Adipose tissue (tissue), 3 donors: ENCODE results near the gene RABL6. TPM values are rescaled to one million over a fixed set of nuclear protein-coding genes. Genes with fewer than 3 reads are reported as not detected.
"Not testable (repeated sequence)": the region's sequence is repeated elsewhere in the genome, so short reads cannot be mapped to it uniquely, and the experiment has no call there.

Experiments
- H3K27ac ChIP-seq: one replicate; pipeline ENCODE4 v1.5.1; 2013; ENCODE audit warnings: low read depth, low read length
- WGBS, 3 donors: extraction: QIAGEN DNeasy Blood & Tissue Kit; methylation state at CpG; one replicate each; pipeline ENCODE4 v1.1.7; 2013; 5-methylcytosine and 5-hydroxymethylcytosine counted together
- polyA plus RNA-seq, 3 donors: library from polyadenylated mRNA; stranded (reverse); fragments of 200-250 nt; gene quantifications; one replicate each; pipeline ENCODE4 v1.2.3, GENCODE V29; 2013
- donor health status: healthy with polysubstance abuse.
- donor health status: Bipolar disorder and iron deficiency.
- donor health status: healthy.

The RABL6 gene
- polyA plus RNA-seq, 3 donors = 51.5 to 55.7 (median 54.4) TPM

DNA sequence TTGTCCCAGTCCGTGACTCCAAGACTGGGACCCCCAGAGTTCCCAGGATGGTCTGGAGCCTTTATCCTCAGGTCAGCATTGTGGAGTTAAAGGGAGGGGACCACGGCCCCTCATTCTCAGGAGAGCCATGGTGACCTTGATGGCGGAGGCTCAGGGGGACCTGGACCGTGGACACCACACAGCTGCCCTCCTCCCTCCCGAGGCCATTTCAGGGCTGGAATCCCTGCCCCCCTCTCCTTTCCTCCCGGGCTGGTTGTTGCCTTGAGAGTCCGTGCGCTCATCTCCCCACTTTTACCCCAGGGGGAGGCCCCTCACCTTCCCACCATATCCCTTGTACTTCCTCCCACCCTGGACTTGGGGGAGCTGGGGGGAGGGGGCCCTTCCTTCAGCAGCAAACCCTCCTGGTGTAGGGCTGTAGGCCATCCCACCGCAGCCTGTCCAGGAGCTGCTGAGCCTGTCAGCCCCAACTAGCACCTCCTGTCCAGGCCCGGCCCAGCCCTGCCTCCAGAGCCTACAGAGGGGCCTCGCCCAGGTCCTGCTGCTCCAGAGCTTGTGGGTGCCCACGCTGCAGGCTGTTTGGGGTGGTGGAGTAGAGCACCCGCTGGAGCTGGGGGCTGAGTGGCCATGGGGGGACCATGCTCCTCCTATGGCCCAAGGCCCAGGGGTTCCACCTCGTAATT lies 20.2 kb downstream of the RABL6 start:
- WGBS, 3 donors = 61 to 93% (median 92%) methylated on average over 14 of the region's 14 CpGs

DNA sequence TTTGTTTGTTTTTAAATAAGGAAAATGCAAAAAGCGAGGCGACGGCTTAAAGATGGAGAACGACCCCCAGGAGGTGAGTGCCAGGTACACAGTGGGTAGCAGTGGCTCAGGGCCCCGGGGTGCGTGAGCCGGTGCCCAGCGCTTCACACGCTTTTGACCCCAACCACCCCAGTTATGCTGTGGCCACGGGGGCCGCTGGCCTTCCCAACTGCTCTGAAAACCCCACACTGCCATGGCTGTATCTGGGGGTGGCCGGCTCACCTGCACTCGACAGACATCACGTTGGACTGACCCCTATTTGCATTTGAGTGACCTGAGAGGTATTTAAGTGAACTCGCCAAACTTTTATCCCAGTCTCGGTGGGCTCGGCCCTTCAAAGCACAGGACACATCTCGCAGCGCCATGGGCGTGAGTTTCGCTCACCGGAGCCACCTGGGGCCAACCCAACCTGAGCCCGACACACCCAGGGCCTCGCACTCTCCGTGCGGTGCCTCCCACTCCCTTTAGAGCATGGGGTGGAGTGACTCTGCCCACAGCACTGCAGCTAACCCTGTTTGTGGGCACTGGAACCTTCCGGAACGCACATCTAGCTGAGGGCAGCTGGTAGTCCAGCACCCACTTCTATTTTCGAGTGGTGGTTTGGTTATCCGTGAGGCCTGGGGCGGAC lies 20.9 kb downstream of the RABL6 start:
- 92 to 95% (median 95%) methylated on average over 31 of the region's 31 CpGs for WGBS, 3 donors
- no peak overlapping the region for H3K27ac ChIP-seq

More for the DNA sequence above, 20.2 kb downstream of the RABL6 start:
- H3K27ac ChIP-seq = no peak overlapping the region

DNA sequence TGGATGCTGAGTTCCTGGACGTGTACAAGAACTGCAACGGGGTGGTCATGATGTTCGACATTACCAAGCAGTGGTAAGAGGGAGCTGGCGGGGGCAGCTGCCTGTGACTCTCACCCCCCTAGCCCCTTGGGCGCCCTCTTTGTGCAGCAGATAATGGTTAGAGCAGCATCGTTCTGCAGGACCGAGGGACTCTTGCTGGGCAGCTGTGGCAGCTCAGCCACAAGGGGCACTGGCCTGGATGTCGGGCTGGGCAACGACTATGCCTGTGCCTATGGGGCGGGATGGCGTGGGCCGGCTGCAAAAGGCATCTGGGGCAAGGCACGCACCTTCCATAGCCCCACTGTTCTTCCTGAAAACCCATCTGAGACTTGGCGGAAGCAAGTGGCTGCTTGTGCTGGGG lies 21.7 kb downstream of the RABL6 start:
- 92 to 95% (median 94%) methylated on average over 14 of the region's 14 CpGs for WGBS, 3 donors
- H3K27ac ChIP-seq = no peak overlapping the region

DNA sequence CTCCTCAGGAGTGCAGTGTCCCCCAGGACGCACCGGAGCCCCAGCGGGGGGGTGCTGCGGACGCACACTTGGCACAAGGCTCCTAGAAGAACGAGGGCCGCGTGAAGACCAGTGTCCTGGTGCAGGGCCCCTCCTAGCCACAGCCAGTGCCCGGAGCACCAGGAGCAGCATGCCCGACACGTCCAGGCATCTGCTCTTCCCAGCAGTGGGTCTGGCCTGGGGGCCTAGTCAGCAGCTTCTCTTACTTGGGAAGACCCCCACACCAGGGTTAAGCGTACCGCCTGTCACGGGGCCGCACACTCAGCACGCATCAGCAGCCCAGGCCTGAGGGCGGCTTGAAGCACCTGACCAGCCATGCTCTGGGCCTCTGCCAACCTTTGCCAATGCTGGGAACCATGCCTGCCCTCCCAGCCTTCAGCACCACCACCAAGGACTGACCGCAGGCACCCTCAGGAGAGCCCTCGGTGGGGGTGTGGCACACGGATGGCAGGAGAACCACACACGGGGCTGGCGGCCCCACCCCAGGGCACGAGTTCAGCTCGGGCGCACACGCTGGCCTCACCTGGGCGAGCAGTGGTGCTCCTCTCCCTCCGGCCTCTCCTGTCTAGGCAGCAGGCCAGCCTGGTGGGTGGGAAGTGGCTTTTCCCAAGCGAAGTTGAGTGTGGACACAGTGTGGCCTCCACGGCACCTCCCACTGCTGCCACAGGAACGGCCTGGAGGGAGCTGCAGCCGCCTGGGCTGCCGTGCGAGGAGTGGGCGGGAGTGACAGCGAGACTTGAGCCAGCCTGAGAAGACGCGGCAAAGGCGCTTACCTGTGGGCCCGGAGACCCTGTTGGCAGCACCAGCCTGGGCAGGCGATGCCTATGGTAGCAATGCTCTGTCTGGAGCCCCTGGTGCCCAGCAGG lies 22.5 kb downstream of the RABL6 start:
- WGBS, 3 donors = 89 to 92% (median 90%) methylated on average over 41 of the region's 41 CpGs
- no peak overlapping the region for H3K27ac ChIP-seq

DNA sequence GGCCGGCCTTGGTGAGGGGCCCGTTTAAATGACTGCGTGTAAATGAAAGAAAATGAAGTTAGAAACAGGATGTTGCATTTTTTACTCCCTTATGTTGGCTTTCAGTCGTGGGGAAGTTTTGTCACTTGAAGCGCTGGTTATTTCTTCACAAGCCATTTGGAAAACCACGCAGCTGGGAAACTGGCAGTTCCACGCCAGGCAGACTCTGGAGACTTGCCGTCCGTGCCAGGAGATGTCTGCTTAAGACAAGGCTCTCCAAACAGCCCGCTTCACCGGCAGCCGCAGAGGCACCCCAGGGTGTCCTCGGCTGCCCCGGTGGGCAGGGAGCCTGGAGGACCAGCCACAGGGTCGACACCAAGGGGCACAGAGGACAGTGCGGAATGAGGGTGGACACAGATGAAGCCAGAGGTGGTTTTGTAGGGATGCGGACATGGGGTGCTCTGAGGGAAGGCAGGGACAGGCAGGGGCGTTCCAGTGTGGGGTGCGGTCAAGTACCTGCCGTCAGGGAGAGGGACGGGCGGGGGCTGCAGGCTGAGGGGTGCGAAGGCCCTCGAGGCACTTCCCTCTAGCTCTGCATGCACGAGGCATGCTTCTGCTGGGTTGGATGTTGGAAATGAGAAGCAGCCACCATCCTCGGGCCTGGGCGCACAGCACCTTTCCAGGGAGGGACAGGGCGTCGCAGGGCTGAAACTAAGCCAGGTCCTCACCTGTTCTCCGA lies 23.4 kb downstream of the RABL6 start:
- no peak overlapping the region for H3K27ac ChIP-seq
- 82 to 93% (median 82%) methylated on average over 30 of the region's 30 CpGs for WGBS, 3 donors

DNA sequence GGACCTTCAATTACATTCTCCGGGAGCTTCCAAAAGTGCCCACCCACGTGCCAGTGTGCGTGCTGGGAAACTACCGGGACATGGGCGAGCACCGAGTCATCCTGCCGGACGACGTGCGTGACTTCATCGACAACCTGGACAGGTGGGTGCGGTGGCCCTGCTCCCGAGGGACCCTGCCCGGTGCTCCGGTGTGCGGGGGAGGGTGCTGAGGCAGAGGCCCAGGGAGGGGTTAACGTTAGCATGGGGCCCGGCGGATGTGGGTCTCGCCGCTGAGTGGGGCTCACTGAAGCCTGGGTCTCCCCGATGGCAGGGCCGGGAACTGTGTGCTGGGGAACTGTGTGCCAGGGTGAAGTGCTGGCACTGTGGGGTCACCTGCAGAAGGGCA lies 24.0 kb downstream of the RABL6 start:
- WGBS, 3 donors = 89 to 92% (median 91%) methylated on average over 21 to 23 of the region's 23 CpGs
- H3K27ac ChIP-seq = no peak overlapping the region

DNA sequence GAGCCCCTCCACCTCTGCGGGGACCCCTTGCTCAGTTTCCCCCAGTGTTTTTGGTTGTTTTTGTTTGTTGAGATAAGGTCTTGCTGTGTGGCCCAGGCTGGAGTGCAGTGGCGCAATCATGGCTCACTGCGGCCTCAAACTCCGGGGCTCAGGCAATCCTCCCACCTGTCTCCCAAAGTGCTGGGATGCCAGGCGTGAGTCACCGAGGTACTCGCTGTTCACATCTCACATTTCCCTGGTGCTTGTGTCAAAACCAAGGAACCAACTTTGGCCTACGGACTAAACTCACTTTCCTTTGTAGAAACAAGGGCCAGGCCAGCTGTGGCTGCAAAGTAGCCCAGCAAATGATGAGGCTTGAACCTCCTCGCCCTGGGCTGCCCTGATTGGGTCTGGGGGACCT lies 24.8 kb downstream of the RABL6 start:
- H3K27ac ChIP-seq = no peak overlapping the region
- WGBS, 3 donors = 86 to 94% (median 91%) methylated on average over 9 of the region's 9 CpGs

DNA sequence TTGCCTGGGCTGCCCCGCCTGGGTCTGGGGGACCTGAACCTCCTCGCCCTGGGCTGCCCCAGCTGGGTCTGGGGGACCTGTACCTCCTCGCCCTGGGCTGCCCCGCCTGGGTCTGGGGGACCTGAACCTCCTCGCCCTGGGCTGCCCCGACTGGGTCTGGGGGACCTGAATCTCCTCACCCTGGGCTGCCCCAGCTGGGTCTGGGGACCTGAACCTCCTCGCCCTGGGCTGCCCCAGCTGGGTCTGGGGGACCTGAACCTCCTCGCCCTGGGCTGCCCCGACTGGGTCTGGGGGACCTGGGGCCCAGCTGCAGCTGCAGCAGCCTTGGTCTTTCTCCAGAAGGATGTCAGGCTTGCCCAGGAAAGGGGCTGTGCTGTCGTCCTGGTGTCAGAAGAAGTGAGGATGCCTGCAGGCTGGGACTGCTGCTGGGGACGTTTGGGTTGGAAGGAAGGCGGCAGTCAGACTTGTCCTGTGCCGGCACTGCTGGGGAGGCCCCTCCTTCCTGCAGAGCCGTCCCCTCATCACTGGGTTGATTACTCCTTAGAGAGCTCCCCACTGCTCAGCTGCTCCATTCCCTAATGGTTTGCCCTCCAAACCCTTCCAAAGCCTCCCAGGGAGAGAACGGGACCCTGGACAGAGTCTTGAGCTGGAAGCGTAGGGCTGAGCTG lies 25.8 kb downstream of the RABL6 start:
- WGBS, 3 donors = 86 to 90% (median 89%) methylated on average over 15 to 16 of the region's 16 CpGs
- H3K27ac ChIP-seq = not testable (repeated sequence)

DNA sequence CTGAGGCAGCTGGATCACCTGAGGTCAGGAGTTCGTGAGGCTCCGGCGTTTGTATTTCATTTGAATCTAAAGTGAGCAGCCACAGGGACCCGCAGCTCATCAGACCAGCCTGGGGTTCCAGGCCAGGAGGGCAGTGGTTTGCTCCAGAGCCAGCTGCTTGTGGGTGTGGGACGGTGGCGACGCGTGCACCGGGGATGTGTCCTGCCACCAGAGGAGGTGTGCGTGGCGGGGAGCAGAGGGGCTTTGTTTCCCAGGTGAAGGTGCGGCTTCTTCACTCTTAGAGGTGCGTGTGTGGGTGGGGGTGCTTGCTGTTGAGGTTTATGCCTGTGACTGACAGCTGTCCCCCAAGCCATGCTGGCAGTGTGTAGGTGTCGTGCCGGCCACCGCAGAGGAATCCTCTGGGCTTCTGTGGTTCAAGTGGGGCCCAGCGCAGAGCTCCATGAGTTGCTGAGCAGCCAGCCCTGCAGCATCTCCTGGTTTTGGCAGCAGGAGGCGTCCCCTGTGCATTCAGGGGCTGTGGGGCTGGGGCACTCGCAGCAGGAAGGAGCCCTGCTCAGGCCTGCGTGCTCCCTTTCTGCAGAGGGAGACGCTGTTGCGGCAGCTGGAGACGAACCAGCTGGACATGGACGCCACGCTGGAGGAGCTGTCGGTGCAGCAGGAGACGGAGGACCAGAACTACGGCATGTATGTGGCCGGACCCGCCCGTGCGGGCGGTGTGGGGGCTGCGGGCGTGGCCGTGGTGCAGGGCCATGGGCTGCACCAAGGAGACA lies 27.6 kb downstream of the RABL6 start:
- no peak overlapping the region for H3K27ac ChIP-seq
- 91 to 95% (median 93%) methylated on average over 36 of the region's 36 CpGs for WGBS, 3 donors

DNA sequence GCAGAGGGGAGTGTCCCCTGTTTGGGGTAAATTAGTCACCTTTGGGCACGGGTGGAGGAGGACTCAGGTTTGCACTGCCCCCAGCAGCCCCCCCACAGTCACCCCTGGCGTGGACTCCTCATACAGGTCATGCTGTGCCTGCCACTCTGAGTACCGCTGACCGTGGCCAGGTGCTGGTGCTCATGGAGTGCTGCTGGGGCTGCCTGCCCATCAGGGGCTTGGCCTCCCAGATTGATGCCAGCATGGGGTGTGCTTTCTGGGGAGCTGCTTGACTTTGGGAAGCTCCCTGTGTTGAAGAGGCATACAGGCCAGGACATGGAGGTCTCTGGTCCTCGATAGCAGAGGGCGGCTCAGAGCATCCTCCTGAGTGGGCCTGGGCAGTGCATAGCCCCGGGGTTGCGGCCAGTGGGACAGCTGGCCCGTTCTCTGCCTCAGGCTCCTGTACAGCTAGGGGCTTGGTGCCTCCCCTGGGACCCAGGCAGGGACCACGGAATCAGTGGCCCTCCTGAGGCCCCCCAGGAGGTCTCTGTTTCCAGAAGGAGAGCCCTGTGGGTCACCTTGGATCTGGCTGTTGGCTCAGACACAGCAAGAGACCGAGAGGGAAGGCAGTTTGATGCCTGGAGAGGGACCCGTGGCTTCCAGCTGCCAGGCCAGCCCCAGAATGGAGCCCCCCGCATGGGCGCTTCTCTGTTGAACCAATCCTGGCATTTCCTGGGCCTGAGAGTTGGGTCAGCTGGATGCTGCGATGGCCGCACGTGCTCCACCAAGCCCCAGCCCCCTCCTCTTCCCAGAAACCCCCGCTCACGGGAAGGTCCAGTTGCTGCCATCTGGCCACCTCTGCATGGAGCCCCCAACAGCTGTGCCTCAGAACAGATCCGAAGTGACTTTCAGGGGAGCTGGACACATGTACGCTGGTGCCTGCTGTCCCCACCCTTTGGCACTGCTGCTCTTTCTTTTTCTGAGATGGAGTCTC lies 28.5 kb downstream of the RABL6 start:
- WGBS, 3 donors = 89 to 92% (median 89%) methylated on average over 19 to 21 of the region's 21 CpGs
- no peak overlapping the region for H3K27ac ChIP-seq

DNA sequence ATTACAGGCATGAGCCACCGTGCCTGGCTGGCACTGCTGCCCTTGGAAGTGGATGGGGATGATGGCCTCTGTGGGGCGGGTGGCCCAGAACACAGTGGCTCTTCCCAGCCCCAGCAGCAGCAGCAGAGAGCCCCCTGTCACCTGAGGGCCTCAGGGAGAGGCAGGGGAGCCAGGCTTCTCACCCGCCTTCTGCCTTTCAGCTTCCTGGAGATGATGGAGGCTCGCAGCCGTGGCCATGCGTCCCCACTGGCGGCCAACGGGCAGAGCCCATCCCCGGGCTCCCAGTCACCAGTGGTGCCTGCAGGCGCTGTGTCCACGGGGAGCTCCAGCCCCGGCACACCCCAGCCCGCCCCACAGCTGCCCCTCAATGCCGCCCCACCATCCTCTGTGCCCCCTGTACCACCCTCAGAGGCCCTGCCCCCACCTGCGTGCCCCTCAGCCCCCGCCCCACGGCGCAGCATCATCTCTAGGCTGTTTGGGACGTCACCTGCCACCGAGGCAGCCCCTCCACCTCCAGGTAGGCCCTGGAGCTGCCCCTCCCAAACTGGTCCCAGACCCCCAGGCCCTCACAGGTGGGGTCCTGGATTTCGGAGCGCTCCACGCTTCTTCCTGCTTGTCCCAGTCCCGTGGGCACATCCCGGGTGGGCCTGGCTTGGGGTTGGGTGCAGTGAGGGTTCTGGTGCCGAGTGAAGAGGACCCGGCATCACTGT lies 29.6 kb downstream of the RABL6 start:
- WGBS, 3 donors = 89 to 91% (median 90%) methylated on average over 22 to 27 of the region's 27 CpGs
- no peak overlapping the region for H3K27ac ChIP-seq

DNA sequence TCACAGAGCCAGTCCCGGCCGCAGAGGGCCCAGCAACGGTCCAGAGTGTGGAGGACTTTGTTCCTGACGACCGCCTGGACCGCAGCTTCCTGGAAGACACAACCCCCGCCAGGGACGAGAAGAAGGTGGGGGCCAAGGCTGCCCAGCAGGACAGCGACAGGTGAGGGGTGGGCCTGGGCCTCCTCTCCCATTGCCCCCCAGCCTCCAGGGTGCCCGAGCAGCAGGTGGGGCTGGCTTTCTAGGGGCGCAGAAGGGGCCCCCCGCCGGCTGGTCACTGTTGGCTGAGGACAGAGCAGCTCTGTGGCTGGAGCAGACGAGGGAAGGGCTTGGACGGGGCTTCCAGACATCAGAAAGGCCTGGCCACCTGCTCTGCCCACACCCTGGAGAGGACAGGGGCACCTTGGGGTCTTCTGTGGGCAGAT lies 30.1 kb downstream of the RABL6 start:
- WGBS, 3 donors = 88 to 95% (median 90%) methylated on average over 15 of the region's 15 CpGs
- H3K27ac ChIP-seq = not testable (repeated sequence)

DNA sequence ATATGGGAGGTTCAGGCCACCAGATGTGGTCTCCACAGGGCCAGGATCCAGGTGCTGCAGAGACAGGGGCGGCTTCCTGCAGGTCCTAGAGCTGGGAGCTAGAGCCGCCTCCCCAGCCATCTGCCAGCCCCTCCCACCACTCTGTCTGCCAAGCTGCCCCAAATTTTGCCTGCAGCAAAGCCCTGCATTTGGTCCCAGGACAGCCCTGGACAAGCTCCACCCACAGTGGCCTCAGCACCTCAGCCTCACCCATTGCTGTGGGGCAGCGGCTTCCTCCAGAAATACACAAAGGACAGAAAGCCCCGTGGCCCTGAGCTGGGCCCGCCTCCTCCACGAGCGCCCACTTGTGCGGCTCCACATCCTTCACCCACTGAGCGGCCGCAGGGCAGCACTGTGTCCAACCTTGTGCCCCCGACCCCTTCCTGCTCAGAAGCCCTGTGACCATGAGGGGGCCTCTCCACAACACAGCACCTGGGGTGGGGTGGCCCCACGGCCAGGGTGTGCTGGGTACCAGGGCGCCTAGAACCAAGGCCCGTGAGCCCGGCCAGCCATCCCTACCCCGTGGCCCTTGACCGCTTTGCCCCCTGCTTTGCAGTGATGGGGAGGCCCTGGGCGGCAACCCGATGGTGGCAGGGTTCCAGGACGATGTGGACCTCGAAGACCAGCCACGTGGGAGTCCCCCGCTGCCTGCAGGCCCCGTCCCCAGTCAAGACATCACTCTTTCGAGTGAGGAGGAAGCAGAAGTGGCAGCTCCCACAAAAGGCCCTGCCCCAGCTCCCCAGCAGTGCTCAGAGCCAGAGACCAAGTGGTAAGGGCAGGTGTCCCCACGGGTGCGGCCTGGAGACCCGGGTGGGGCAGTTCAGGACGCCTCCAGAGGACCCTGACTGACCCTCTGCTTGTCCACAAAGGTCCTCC lies 30.8 kb downstream of the RABL6 start:
- no peak overlapping the region for H3K27ac ChIP-seq
- WGBS, 3 donors = 83 to 91% (median 85%) methylated on average over 28 to 29 of the region's 29 CpGs

DNA sequence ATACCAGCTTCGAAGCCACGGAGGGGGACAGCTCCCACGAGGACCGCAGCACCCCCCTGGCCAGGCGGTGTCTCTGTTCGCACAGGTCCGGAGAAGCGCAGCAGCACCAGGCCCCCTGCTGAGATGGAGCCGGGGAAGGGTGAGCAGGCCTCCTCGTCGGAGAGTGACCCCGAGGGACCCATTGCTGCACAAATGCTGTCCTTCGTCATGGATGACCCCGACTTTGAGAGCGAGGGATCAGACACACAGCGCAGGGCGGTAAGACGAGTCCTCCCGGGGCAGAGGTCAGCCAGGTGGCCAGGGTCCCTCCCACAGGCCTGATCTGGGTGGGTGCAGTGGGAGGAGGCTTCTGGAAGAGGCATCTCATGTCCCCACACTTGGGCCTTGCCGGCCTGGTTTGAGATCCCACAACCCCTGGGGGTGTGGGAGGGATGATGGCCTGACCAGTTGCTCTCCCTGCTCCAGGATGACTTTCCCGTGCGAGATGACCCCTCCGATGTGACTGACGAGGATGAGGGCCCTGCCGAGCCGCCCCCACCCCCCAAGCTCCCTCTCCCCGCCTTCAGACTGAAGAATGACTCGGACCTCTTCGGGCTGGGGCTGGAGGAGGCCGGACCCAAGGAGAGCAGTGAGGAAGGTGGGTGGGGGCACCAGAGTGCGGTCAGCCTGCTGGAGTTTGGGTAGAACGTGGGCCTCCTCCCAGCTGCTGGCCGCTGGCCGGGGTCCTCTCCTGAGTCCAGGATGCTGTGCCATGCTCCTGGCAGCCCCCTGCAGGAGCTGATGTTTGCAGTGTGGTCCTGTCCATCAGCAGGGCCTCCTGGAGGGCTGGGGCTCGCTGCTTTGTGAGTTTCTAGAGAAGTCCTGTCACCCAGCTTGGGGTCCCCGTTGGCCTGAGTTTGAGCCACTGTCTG lies 31.7 kb downstream of the RABL6 start:
- H3K27ac ChIP-seq = no peak overlapping the region
- 86 to 91% (median 87%) methylated on average over 36 of the region's 36 CpGs for WGBS, 3 donors
